Panc1 (cell line): ENCODE results near the gene ZNF836. TPM values are rescaled to one million over a fixed set of nuclear protein-coding genes. Genes with fewer than 3 reads are reported as not detected.

Experiments used
- ATAC-seq: fragments of 200-7000 bp; cut with Tn5 transposase; 2 replicates; pipeline ENCODE4 v1.9.1; 2020; ENCODE audit warnings: mild to moderate bottlenecking, moderate library complexity
- BruUV-seq: library from RNA; stranded (reverse); fragments of 400-500 nt; replicated peaks from 2 replicates; lab custom pipeline; 2021; lab: Mats Ljungman, UMichigan
- CTCF ChIA-PET: fragments of 300-600 bp; sonication (Branson Sonifier 250); formaldehyde crosslinking; loops from one replicate; lab custom pipeline; 2022; ENCODE audit warnings: antibody characterized with exemption; lab: Charles Lee
- POLR2A ChIA-PET: fragments of 300-600 bp; sonication (Branson Sonifier 250); formaldehyde crosslinking; loops from one replicate; lab custom pipeline; 2022; ENCODE audit warnings: antibody characterized with exemption; lab: Charles Lee
- DNase-seq: peaks from one replicate; pipeline ENCODE4 v3.0.0-alpha.2; 2010; ENCODE audit warnings: low read depth, low spot score
- H3K27ac ChIP-seq: 2 replicates; pipeline ENCODE4 v1.5.1; 2011; ENCODE audit warnings: mild to moderate bottlenecking, low read length, inconsistent platforms
- H3K27me3 ChIP-seq: fragments of 200-500 bp; sonication (Bioruptor generic); 2 replicates; pipeline ENCODE4 v1.6.0; 2014; ENCODE audit warnings: low read length, inconsistent platforms; ENCODE audit not compliant: control insufficient read depth, insufficient read depth
- H3K36me3 ChIP-seq: fragments of 200-500 bp; sonication (Bioruptor generic); 2 replicates; pipeline ENCODE4 v1.5.1; 2014; ENCODE audit warnings: inconsistent platforms, mild to moderate bottlenecking, low read length, moderate library complexity; ENCODE audit not compliant: control insufficient read depth, insufficient read depth
- H3K4me1 ChIP-seq: 2 replicates; pipeline ENCODE4 v1.5.1; 2011; ENCODE audit warnings: inconsistent platforms, mild to moderate bottlenecking, low read length, moderate library complexity; ENCODE audit not compliant: control insufficient read depth, insufficient read depth
- H3K4me3 ChIP-seq, 2 experiments: 2 replicates each; pipeline ENCODE4 v1.5.1; 2011 to 2012; ENCODE audit warnings: low read depth in 2 of 2, low read length in 2 of 2, mild to moderate bottlenecking in 2 of 2, inconsistent platforms in 1 of 2, moderate library complexity in 1 of 2
- H3K9me3 ChIP-seq: fragments of 200-500 bp; sonication (Bioruptor generic); 2 replicates; pipeline ENCODE4 v1.5.1; 2014; ENCODE audit warnings: low read depth, mild to moderate bottlenecking, inconsistent platforms, low read length, moderate library complexity; ENCODE audit not compliant: control insufficient read depth, insufficient read depth
- CTCF ChIP-seq: fragments of 450-650 bp; IDR thresholded peaks from 2 replicates; pipeline ENCODE4 v1.5.1; 2017; ENCODE audit warnings: mild to moderate bottlenecking
- POLR2AphosphoS5 ChIP-seq: IDR thresholded peaks from 2 replicates; pipeline ENCODE4 v1.6.1; 2012; ENCODE audit warnings: mild to moderate bottlenecking, low read depth, low read length, moderate library complexity
- REST ChIP-seq, 2 experiments: IDR thresholded peaks; 2 replicates each; pipeline ENCODE4 v1.6.1; 2011 to 2012; ENCODE audit warnings: low read depth in 2 of 2, control low read depth in 1 of 2, low read length in 1 of 2, mild to moderate bottlenecking in 1 of 2, moderate library complexity in 1 of 2; ENCODE audit not compliant: insufficient read depth in 1 of 2
- SIN3A ChIP-seq: IDR thresholded peaks from 2 replicates; pipeline ENCODE4 v1.6.1; 2012; ENCODE audit warnings: low read depth, mild to moderate bottlenecking, low read length, moderate library complexity, borderline replicate concordance; ENCODE audit not compliant: insufficient read depth
- TCF7L2 ChIP-seq: IDR thresholded peaks from 2 replicates; pipeline ENCODE4 v1.6.1; 2011; ENCODE audit warnings: mild to moderate bottlenecking, low read depth, low read length, inconsistent platforms
- in situ Hi-C: cut with HindIII; loops from 2 replicates; pipeline ENCODE4 v1.10.0; 2016; ENCODE audit warnings: low sequenced_read_pairs, low pct_unique_long_range_greater_than_20kb
- intact Hi-C: fragments of 100-400 bp; cut with micrococcal nuclease; formaldehyde crosslinking; loops from one replicate; pipeline ENCODE4 v1.10.0; 2022; ENCODE audit not compliant: unreplicated experiment
- total RNA-seq: library from RNA; stranded (reverse); gene quantifications from one replicate; pipeline ENCODE4 v1.2.1, GENCODE V29; 2021; ENCODE audit not compliant: unreplicated experiment

Gene ZNF836
- total RNA-seq, 1 experiment from 2014 or later = 6.3 TPM

- Histone ChIP-seq H3K9me3 (no peaks in the 10 kb centered on the region; the same call in 1 of the 2 replicates), H3K27ac (no peak overlapping the region), H3K4me1 (no peaks in the 10 kb centered on the region; the same call in 1 of the 2 replicates), H3K27me3 (no peaks in the 10 kb centered on the region), H3K36me3 (no peaks in the 10 kb centered on the region; the same call in 1 of the 2 replicates), H3K4me3 (no peak overlapping the region)
- no peak for ATAC-seq
- in situ Hi-C loops (no loop called here), intact Hi-C loops (no loop called here)
- no TSS peak for BruUV-seq
- DNase-seq = no peak
- CTCF ChIA-PET = no interaction called here
- POLR2A ChIA-PET = no interaction called here
- TF ChIP-seq TCF7L2 = no peak
- no peak for TF ChIP-seq CTCF
- no peak for TF ChIP-seq REST (IDR thresholded peaks at IDR 0.05; ENCODE audit: insufficient read depth in 1 of 2, low read depth in 2 of 2, low read length in 1 of 2)
- no peak for TF ChIP-seq POLR2AphosphoS5
- TF ChIP-seq SIN3A = no peak
Measured at GRCh38 chr19:52141203-52141602, 30.2 kb downstream of the ZNF836 start.

GRCh38 chr19:52140032-52140710 is 31.2 kb downstream of the ZNF836 start:
- Histone ChIP-seq H3K9me3 (peaks cover 6% of the 10 kb centered on the region; the same call in 1 of the 2 replicates), H3K36me3 (no peaks in the 10 kb centered on the region; the same call in 1 of the 2 replicates), H3K4me1 (no peaks in the 10 kb centered on the region; the same call in 1 of the 2 replicates), H3K27ac (peak overlapping the region; percentile 76), H3K27me3 (no peaks in the 10 kb centered on the region), H3K4me3 (peak overlapping the region; percentile 95 to 99)
- in situ Hi-C loops (no loop called here), intact Hi-C loops (no loop called here)
- ChIA-PET CTCF (no interaction called here), POLR2A (no interaction called here)
- TF ChIP-seq REST (IDR thresholded peaks at IDR 0.05; ENCODE audit: insufficient read depth in 1 of 2, low read depth in 2 of 2, low read length in 1 of 2) (no peak), SIN3A (no peak), CTCF (no peak), POLR2AphosphoS5 (no peak; the same call in 1 of the 2 replicates), TCF7L2 (no peak)
- no TSS peak for BruUV-seq
- ATAC-seq (peak; percentile 96), DNase-seq (no peak)
